Sigmoid colon (tissue), 4 donors: ENCODE data around the gene ADORA3.

Experiments used
- POLR2A ChIP-seq, 2 donors: fragments of 450-650 bp; IDR thresholded peaks; one replicate each; pipeline ENCODE4 v1.6.1; 2016; ENCODE audit warnings: antibody characterized with exemption in 2 of 2, mild to moderate bottlenecking in 2 of 2, moderate library complexity in 2 of 2
- POLR2AphosphoS5 ChIP-seq, 4 donors: sonication (generic); formaldehyde crosslinking; IDR thresholded peaks; one replicate each; pipeline ENCODE4 v1.6.1; 2017; ENCODE audit warnings: antibody characterized with exemption in 4 of 4
- TF ChIP-seq, protein P1 (sequence below), 4 experiments: fragments of 450-650 bp in 3 of 4; fragments of 200-600 bp in 1 of 4; IDR thresholded peaks; one replicate each; pipeline ENCODE4 v1.5.1; 2016 to 2019; ENCODE audit warnings: antibody characterized with exemption in 4 of 4, mild to moderate bottlenecking in 3 of 4, moderate library complexity in 2 of 4

DNA sequence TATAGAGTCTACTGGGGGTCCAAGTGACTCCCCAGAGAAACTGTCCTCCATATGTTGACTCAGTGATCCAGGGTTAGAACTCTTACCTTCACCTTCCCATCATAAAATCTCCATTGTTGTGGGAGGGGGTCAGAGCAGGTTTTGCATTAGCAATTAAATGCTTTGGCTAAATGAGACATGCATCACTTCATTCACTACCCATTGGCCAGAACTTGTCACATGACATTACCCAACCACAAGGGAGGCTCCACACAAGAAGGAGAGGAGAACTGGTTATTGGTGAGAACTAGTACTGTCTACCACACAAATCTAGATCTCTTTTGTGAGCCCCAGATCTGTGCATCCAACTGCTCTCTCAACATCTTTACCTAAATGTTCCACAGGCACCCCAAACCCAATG, 33.9 kb downstream of the ADORA3 start:
- no peak for TF ChIP-seq POLR2A (IDR thresholded peaks at IDR 0.05)
- TF ChIP-seq, protein P1, sequence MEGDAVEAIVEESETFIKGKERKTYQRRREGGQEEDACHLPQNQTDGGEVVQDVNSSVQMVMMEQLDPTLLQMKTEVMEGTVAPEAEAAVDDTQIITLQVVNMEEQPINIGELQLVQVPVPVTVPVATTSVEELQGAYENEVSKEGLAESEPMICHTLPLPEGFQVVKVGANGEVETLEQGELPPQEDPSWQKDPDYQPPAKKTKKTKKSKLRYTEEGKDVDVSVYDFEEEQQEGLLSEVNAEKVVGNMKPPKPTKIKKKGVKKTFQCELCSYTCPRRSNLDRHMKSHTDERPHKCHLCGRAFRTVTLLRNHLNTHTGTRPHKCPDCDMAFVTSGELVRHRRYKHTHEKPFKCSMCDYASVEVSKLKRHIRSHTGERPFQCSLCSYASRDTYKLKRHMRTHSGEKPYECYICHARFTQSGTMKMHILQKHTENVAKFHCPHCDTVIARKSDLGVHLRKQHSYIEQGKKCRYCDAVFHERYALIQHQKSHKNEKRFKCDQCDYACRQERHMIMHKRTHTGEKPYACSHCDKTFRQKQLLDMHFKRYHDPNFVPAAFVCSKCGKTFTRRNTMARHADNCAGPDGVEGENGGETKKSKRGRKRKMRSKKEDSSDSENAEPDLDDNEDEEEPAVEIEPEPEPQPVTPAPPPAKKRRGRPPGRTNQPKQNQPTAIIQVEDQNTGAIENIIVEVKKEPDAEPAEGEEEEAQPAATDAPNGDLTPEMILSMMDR (IDR thresholded peaks at IDR 0.05), result no peak
- TF ChIP-seq POLR2AphosphoS5 (IDR thresholded peaks at IDR 0.05), result no peak
